NCI-H128 (cell line): ENCODE results near the gene DOK7.

ENCODE experiments used
- DNase-seq: peaks from one replicate; lab custom pipeline; 2025; ENCODE audit not compliant: unreplicated experiment; lab: John Stamatoyannopoulos, UW

DOK7 gene

GRCh38 chr4:3486541-3487540 is 23.7 kb downstream of the DOK7 start:
- DNase-seq = no peak

- DNase-seq = no peak
These were observed 24.8 kb downstream of the DOK7 start for GRCh38 chr4:3487861-3488260.

- DNase-seq = no peak
These were observed 25.7 kb downstream of the DOK7 start for GRCh38 chr4:3488820-3489219.

- DNase-seq = no peak
These were observed 26.4 kb downstream of the DOK7 start for GRCh38 chr4:3489451-3489962.

GRCh38 chr4:3491681-3492405 is 28.7 kb downstream of the DOK7 start:
- no peak for DNase-seq

- no peak for DNase-seq
These were observed 29.9 kb downstream of the DOK7 start for GRCh38 chr4:3492741-3493719.

- no peak for DNase-seq
These were observed 30.8 kb downstream of the DOK7 start for GRCh38 chr4:3493720-3494461.

GRCh38 chr4:3494462-3494871 is 31.4 kb downstream of the DOK7 start:
- no peak for DNase-seq

GRCh38 chr4:3495204-3495975 is 32.3 kb downstream of the DOK7 start:
- DNase-seq = no peak

- DNase-seq = no peak
These were observed 32.9 kb downstream of the DOK7 start for GRCh38 chr4:3496021-3496420.

GRCh38 chr4:3497095-3497494 is 34.0 kb downstream of the DOK7 start:
- DNase-seq = no peak

GRCh38 chr4:3497523-3498389 is 34.6 kb downstream of the DOK7 start:
- no peak for DNase-seq

GRCh38 chr4:3498407-3498806 is 35.3 kb downstream of the DOK7 start:
- DNase-seq = no peak

- DNase-seq = no peak
These were observed 35.9 kb downstream of the DOK7 start for GRCh38 chr4:3498901-3499510.

GRCh38 chr4:3499710-3500109 is 36.6 kb downstream of the DOK7 start:
- no peak for DNase-seq

GRCh38 chr4:3500111-3500510 is 37.0 kb downstream of the DOK7 start:
- no peak for DNase-seq

- DNase-seq = no peak
These were observed 37.6 kb downstream of the DOK7 start for GRCh38 chr4:3500634-3501101.
